ENCODE data around the gene NR3C2.

GRCh38 chr4:148222991-148223660, 219.1 kb downstream of the NR3C2 start:
- TF ChIP-seq, protein P1, sequence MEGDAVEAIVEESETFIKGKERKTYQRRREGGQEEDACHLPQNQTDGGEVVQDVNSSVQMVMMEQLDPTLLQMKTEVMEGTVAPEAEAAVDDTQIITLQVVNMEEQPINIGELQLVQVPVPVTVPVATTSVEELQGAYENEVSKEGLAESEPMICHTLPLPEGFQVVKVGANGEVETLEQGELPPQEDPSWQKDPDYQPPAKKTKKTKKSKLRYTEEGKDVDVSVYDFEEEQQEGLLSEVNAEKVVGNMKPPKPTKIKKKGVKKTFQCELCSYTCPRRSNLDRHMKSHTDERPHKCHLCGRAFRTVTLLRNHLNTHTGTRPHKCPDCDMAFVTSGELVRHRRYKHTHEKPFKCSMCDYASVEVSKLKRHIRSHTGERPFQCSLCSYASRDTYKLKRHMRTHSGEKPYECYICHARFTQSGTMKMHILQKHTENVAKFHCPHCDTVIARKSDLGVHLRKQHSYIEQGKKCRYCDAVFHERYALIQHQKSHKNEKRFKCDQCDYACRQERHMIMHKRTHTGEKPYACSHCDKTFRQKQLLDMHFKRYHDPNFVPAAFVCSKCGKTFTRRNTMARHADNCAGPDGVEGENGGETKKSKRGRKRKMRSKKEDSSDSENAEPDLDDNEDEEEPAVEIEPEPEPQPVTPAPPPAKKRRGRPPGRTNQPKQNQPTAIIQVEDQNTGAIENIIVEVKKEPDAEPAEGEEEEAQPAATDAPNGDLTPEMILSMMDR (conservative IDR thresholded peaks at IDR 0.05; ENCODE audit: low read depth, low read length) = no peak
- no peak for TF ChIP-seq EZH2phosphoT487 (IDR thresholded peaks at IDR 0.05; ENCODE audit: borderline replicate concordance, low read length)
- TF ChIP-seq EZH2 (IDR thresholded peaks at IDR 0.05; ENCODE audit: low read length, unreplicated experiment) = no peak
